DOHH2 (cell line): ENCODE measurements around the gene IKZF3.

Experiments used
- H3F3A ChIP-seq: fragments of 200-600 bp; sonication (generic), shearing (Covaris generic); 2 replicates; pipeline ENCODE4 v1.6.0; 2016; ENCODE audit warnings: antibody characterized with exemption, mild to moderate bottlenecking; ENCODE audit not compliant: control insufficient read depth, insufficient read depth
- H3K27ac ChIP-seq: fragments of 200-600 bp; sonication (generic); 2 replicates; pipeline ENCODE4 v1.5.1; 2014; ENCODE audit warnings: low read depth, mild to moderate bottlenecking, low read length, moderate library complexity
- H3K27me3 ChIP-seq: fragments of 200-600 bp; sonication (generic); 2 replicates; pipeline ENCODE4 v1.6.1; 2014; ENCODE audit warnings: mild to moderate bottlenecking, low read length, mixed read lengths; ENCODE audit not compliant: control insufficient read depth
- H3K36me3 ChIP-seq: fragments of 200-600 bp; sonication (generic); 2 replicates; pipeline ENCODE4 v1.6.1; 2014; ENCODE audit warnings: mild to moderate bottlenecking, low read length, moderate library complexity, mixed read lengths; ENCODE audit not compliant: control insufficient read depth
- H3K4me1 ChIP-seq: fragments of 200-600 bp; sonication (generic); 2 replicates; pipeline ENCODE4 v1.6.1; 2014; ENCODE audit warnings: mild to moderate bottlenecking, low read length, mixed read lengths; ENCODE audit not compliant: control insufficient read depth
- H3K4me2 ChIP-seq: fragments of 200-600 bp; sonication (generic); 2 replicates; pipeline ENCODE4 v1.6.0; 2014; ENCODE audit warnings: mild to moderate bottlenecking, low read length, moderate library complexity
- H3K4me3 ChIP-seq: fragments of 200-600 bp; sonication (generic); 2 replicates; pipeline ENCODE4 v1.5.1; 2014; ENCODE audit warnings: mild to moderate bottlenecking, low read length, mixed read lengths
- H3K79me2 ChIP-seq: fragments of 200-600 bp; sonication (generic); 2 replicates; pipeline ENCODE4 v1.6.1; 2014; ENCODE audit warnings: mild to moderate bottlenecking, low read length, mixed read lengths; ENCODE audit not compliant: control insufficient read depth
- H3K9me2 ChIP-seq: fragments of 200-600 bp; sonication (generic); replicated peaks from 2 replicates; pipeline ENCODE4 v1.6.1; 2014; ENCODE audit warnings: mild to moderate bottlenecking, low read length, mixed read lengths; ENCODE audit not compliant: control insufficient read depth
- H3K9me3 ChIP-seq: fragments of 200-600 bp; sonication (generic); 2 replicates; pipeline ENCODE4 v1.6.1; 2014; ENCODE audit warnings: antibody characterized with exemption, low read length, mixed read lengths; ENCODE audit not compliant: control insufficient read depth, insufficient read depth
- H4K20me1 ChIP-seq: fragments of 200-600 bp; sonication (generic); 2 replicates; pipeline ENCODE4 v1.6.0; 2014; ENCODE audit warnings: low read depth, mild to moderate bottlenecking, antibody characterized with exemption, low read length, moderate library complexity; ENCODE audit not compliant: control insufficient read depth, insufficient read depth
- CTCF ChIP-seq: fragments of 200-600 bp; sonication (generic); IDR thresholded peaks from one replicate; pipeline ENCODE4 v1.5.1; 2014; ENCODE audit warnings: antibody characterized with exemption, mild to moderate bottlenecking, low read depth, low read length; ENCODE audit not compliant: poor library complexity, severe bottlenecking
- EZH2phosphoT487 ChIP-seq: fragments of 200-600 bp; sonication (generic); IDR thresholded peaks from 2 replicates; pipeline ENCODE4 v1.6.1; 2017; ENCODE audit warnings: borderline replicate concordance, mild to moderate bottlenecking, antibody characterized with exemption, low read length, moderate library complexity, mixed read lengths

The IKZF3 gene

GRCh38 chr17:39782481-39782880 is 81.6 kb downstream of the IKZF3 start:
- H3K9me2 ChIP-seq = no peaks in the 10 kb centered on the region
- peak overlapping the region; percentile 89 for H3K27ac ChIP-seq
- peak overlapping the region; percentile 49 for H3K4me3 ChIP-seq
- peaks cover 98% of the 10 kb centered on the region for H3K79me2 ChIP-seq
- peaks cover 100% of the 10 kb centered on the region for H3K4me1 ChIP-seq
- TF ChIP-seq CTCF (no peak), EZH2phosphoT487 (no peak)
- H4K20me1 ChIP-seq = no peaks in the 10 kb centered on the region
- H3K27me3 ChIP-seq = no peaks in the 10 kb centered on the region
- H3K36me3 ChIP-seq = peaks cover 97% of the 10 kb centered on the region
- H3K9me3 ChIP-seq = no peaks in the 10 kb centered on the region
- peaks cover 50% of the 10 kb centered on the region for H3F3A ChIP-seq
- H3K4me2 ChIP-seq = peak overlapping the region; percentile 94

GRCh38 chr17:39781861-39782213 is 82.3 kb downstream of the IKZF3 start:
- Histone ChIP-seq H3K27me3 (no peaks in the 10 kb centered on the region), H3K9me2 (no peaks in the 10 kb centered on the region), H3K9me3 (no peaks in the 10 kb centered on the region), H3K79me2 (peaks cover 98% of the 10 kb centered on the region), H3F3A (peaks cover 54% of the 10 kb centered on the region), H3K4me2 (peak overlapping the region; percentile 94), H3K4me3 (peak overlapping the region; percentile 49), H3K27ac (peak overlapping the region; percentile 89), H4K20me1 (no peaks in the 10 kb centered on the region), H3K4me1 (peaks cover 100% of the 10 kb centered on the region), H3K36me3 (peaks cover 97% of the 10 kb centered on the region)
- TF ChIP-seq EZH2phosphoT487 = no peak
- no peak for TF ChIP-seq CTCF

GRCh38 chr17:39781031-39781860 is 82.9 kb downstream of the IKZF3 start:
- Histone ChIP-seq H3K4me1 (peaks cover 100% of the 10 kb centered on the region), H3K27ac (peak overlapping the region; percentile 89), H3K36me3 (peaks cover 97% of the 10 kb centered on the region), H3K27me3 (no peaks in the 10 kb centered on the region), H4K20me1 (no peaks in the 10 kb centered on the region), H3F3A (peaks cover 54% of the 10 kb centered on the region), H3K9me2 (no peaks in the 10 kb centered on the region), H3K79me2 (peaks cover 98% of the 10 kb centered on the region), H3K4me2 (peak overlapping the region; percentile 94), H3K4me3 (peak overlapping the region; percentile 49), H3K9me3 (no peaks in the 10 kb centered on the region)
- TF ChIP-seq CTCF (no peak), EZH2phosphoT487 (no peak)
